GM19438 (cell line): Measurements from ENCODE around the gene CARD9.
"Not testable (repeated sequence)": the region's sequence is repeated elsewhere in the genome, so short reads cannot be mapped to it uniquely, and the experiment has no call there.

Experiments
- ATAC-seq: cut with Tn5 transposase; IDR thresholded peaks from one replicate; pipeline ENCODE4 v1.9.1; 2021; ENCODE audit warnings: low read depth; ENCODE audit not compliant: unreplicated experiment

The CARD9 gene

GRCh38 chr9:136326761-136327303 is 46.6 kb downstream of the CARD9 start:
- ATAC-seq: no peak

GRCh38 chr9:136326061-136326760 is 47.3 kb downstream of the CARD9 start:
- ATAC-seq: no peak

GRCh38 chr9:136325358-136325757 is 48.1 kb downstream of the CARD9 start:
- ATAC-seq: no peak

GRCh38 chr9:136324501-136325300 is 48.8 kb downstream of the CARD9 start:
- no peak for ATAC-seq

- no peak for ATAC-seq
These were observed 50.1 kb downstream of the CARD9 start for GRCh38 chr9:136323371-136323789.

GRCh38 chr9:136322756-136323330 is 50.6 kb downstream of the CARD9 start:
- no peak for ATAC-seq

- no peak for ATAC-seq
These were observed 51.9 kb downstream of the CARD9 start for GRCh38 chr9:136321561-136321960.

- not testable (repeated sequence) for ATAC-seq
These were observed 52.5 kb downstream of the CARD9 start for GRCh38 chr9:136320972-136321371.

GRCh38 chr9:136319955-136320354 is 53.5 kb downstream of the CARD9 start:
- not testable (repeated sequence) for ATAC-seq

- ATAC-seq: not testable (repeated sequence)
These were observed 54.2 kb downstream of the CARD9 start for GRCh38 chr9:136319244-136319643.

GRCh38 chr9:136318776-136319241 is 54.7 kb downstream of the CARD9 start:
- ATAC-seq: no peak

- ATAC-seq: no peak
These were observed 55.2 kb downstream of the CARD9 start for GRCh38 chr9:136318111-136318775.

- no peak for ATAC-seq
These were observed 55.8 kb downstream of the CARD9 start for GRCh38 chr9:136317695-136318094.

GRCh38 chr9:136316896-136317676 is 56.4 kb downstream of the CARD9 start:
- ATAC-seq: no peak

GRCh38 chr9:136316271-136316751 is 57.2 kb downstream of the CARD9 start:
- ATAC-seq: no peak

GRCh38 chr9:136314944-136315343 is 58.5 kb downstream of the CARD9 start:
- ATAC-seq: no peak

GRCh38 chr9:136314056-136314416 is 59.4 kb downstream of the CARD9 start:
- no peak for ATAC-seq
